ENCODE results near the gene KRT15. TPM values are rescaled to one million over a fixed set of nuclear protein-coding genes. Genes with fewer than 3 reads are reported as not detected.

KRT15 gene
- total RNA-seq, 1 donor from 2014 or later, result not detected

DNA sequence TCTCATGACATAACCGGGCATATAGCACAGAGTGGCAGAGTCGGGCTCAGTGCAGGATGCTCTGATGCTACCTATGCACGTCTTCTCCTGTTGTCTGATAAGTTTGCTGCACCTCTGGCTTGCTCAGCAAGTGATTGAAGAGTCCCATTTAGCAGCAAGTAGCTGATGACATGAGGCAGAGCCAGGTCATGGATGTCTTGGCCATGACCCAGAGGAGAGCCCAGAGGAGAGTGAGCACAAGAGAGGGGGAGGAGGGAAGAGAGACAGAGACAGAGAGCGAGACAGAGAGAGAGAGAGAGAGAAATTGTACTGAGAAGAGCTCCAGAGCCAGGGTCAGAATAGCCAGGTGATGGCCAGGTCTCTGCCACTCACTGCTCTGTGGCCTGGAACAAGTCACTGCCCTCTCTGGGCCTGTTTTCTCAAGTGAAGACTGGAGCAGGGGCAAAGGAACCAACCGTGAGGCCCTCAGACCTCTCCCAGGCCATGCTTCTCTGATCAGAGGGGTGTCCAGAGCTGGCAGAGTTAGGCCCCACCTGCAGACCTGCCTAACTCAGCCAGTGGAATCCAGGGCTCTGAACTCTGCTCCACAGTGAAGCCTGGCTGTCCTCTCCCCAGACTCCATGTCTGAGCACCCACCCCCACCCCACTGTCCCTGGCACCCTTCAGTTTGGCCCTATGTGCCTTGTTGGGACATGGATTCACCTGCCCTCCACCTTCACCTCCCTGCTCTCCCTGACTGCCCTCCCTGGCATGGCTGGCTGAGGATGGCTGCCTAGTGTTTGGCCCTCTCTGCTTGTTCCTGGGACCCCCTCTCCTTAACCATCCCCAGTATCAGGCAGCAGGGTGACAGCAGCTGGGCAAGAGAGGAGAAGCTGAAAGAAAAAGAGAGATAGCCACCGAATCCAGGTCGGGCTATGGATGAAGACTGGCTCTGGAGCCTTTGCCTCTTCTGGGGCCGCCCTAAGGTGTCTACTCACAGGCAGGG is 33.5 kb downstream of the KRT15 start:
- no peak for FAIRE-seq
- DNase-seq (ENCODE audit: low spot score in 2 of 2), result no peak

GRCh38 chr17:41483991-41484826 is 34.5 kb downstream of the KRT15 start:
- DNase-seq (ENCODE audit: low spot score in 2 of 2), result no peak
- no peak for FAIRE-seq

- FAIRE-seq, result no peak
Measured at GRCh38 chr17:41483531-41483930, 35.2 kb downstream of the KRT15 start.

GRCh38 chr17:41481036-41481435 is 37.7 kb downstream of the KRT15 start, which contains the start of gene KRT35:
Gene KRT35, minus strand, starts transcription at chr17:41481151. Its CDS starts 54 bp downstream, at chr17:41481097.
- no peak for DNase-seq (ENCODE audit: low spot score in 2 of 2)
- FAIRE-seq, result no peak

More at GRCh38 chr17:41483531-41483930, 35.2 kb downstream of the KRT15 start:
- DNase-seq (ENCODE audit: low spot score in 2 of 2), result no peak

GRCh38 chr17:41480581-41480980 is 38.1 kb downstream of the KRT15 start:
- FAIRE-seq, result no peak
- DNase-seq (ENCODE audit: low spot score in 2 of 2), result no peak

GRCh38 chr17:41480136-41480535 is 38.6 kb downstream of the KRT15 start:
- no peak for FAIRE-seq
- no peak for DNase-seq (ENCODE audit: low spot score in 2 of 2)

DNA sequence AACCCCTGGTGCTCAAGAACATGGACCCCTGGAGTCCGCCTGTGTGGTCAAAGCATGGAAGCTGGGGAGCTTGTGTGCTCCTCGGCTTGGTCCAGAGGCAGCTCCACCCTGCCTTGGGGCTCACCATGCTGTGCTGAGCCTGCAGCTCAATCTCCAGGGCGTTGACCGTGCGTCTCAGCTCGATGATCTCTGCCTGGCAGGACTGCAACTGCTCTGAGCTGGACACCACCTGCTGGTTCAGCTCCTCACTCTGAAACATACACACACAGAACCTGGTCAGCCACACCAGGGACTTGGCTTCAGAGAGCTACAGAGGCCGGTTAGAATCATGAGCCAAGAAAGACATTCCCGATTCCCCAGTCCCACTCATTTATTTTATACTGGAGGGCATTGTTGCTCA is 40.5 kb downstream of the KRT15 start:
- FAIRE-seq (no peak), DNase-seq (ENCODE audit: low spot score in 2 of 2) (no peak)

DNA sequence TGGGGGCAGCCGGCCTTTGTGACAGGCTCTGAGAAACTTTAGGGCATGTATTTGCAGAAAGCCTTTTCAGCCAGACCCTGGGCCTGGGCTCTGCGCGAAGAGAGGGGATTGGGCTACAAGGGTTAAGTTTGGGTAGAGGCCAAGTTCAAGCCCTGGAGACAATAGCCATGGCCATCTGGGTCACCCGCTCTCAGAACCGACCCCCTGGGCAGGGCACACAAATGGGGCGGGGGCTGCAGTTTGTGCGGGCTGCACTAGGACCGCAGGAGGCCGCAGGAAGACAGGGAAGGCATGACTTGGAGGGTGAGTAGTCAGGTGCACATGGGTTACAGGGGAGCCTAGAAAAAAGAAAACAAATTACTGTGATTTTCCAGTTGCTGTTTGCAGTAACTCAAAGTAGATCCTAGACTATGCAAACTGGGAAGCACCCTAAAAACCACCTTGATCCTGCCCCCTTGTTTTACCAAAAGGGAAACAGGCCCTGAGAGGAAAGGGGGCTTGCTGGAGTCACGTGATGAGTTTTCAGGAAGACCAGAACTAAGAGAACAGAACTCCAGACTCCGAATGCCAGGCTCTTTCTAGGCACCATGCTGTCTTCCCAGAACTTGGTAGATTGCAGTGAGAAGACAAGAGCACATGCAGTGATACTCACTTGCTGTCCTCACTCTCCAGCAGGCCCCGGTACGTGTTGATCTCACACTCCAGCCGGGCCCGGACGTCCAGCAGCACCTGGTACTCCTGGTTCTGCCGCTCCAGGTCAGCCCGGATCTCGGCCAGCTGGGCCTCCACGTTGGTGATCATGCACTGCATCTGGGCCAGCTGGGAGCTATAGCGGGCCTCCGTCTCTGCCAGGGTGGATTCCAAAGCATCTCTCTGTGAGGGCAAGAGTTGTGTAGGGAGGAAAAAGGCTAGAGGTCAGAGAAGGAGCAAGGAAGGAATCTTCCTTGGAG is 41.5 kb downstream of the KRT15 start:
- FAIRE-seq, result no peak
- DNase-seq (ENCODE audit: low spot score in 2 of 2), result no peak

DNA sequence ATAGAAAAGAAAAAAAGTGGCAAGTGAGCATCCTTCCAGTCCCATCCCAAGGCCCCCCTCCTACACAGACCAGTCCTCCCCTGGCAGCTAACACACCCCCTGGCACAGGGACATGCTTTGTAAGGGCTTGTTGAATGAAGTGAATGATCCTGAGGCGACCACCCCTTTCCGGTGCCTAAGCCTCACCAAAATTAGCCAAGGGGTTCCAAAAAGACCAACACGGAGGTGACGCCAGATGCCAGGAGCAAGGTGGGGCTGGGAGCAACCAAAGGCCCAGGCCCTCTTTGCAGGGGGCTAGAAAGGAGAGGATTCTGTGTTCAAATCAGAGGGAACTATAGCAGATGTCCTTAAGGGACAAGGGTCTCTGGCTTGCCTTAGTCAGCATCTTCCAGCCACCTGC is 43.3 kb downstream of the KRT15 start:
- no peak for DNase-seq (ENCODE audit: low spot score in 2 of 2)

DNA sequence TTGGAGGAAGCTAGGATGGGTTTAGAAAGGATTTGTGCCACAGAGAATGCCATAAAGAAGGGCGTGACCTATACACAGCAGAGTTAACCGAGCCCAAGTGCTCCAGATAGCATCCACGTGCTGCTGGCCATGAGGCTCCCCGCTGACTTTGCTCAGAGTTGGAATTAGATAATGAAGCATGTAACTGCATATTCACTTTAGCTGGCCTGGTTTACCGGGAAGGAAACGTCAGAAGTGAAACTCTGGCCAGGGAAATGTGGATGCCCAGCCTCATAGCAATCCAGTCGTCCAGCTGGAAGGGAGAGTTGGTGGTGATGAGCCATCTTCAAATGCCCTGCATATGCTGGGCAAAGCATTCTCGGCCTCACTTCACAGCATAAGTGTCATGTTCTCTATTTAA is 43.8 kb downstream of the KRT15 start:
- DNase-seq (ENCODE audit: low spot score in 2 of 2) (no peak), FAIRE-seq (no peak)

More for the DNA sequence above, 43.3 kb downstream of the KRT15 start:
- FAIRE-seq, result no peak

- DNase-seq (ENCODE audit: low spot score in 2 of 2), result no peak
- no peak for FAIRE-seq
Measured at GRCh38 chr17:41468346-41468745, 50.3 kb downstream of the KRT15 start.

DNA sequence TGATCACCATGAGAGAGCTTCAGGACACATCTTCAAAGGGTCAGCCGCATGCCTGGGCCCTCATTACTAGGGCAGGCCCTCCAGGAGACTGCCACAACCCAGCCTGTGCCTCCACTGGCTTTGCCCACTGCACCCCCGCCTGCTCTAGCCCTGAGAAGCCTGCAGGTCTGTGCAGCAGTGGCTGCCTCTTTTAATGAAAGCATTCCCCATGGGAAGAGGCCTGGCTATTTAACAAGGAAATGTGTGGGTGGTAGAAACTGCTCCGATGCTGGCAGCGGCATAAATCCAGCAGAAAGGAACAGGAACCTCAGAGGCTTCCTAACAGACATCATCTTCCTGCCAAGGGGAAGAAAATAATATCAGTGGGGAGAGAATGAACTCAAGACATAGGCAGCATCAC is 51.1 kb downstream of the KRT15 start:
- no peak for FAIRE-seq
- no peak for DNase-seq (ENCODE audit: low spot score in 2 of 2)

DNA sequence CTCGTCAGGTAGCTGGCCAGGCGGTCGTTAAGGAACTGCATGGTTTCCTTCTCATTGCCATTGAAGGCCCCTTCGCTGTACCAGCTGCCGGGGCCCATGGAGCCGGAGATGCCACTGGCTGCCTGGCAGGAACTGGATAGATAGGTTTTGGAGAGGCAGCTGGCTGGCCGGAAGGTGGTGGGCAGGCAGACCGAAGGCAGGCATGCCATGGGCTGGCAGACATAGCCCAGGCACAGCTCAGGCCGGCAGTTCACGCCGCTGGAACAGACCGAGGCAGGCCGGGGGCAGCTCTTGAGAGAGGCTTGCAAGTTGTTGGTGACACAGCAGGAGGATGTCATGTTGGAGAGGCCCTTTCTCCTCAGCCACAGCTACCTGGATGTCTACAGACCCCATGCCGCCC is 51.7 kb downstream of the KRT15 start, which contains the start of gene KRT32:
TSS of gene KRT32 (minus strand) at position 399 of the 400 bp plus-strand sequence. CDS start at position 338, 61 bp downstream.
- DNase-seq (ENCODE audit: low spot score in 2 of 2) (no peak), FAIRE-seq (no peak)

- peak in 1 of 2 donors; percentile 52 for DNase-seq (ENCODE audit: low spot score in 2 of 2)
Measured at GRCh38 chr17:41464682-41465081, 54.0 kb downstream of the KRT15 start.

GRCh38 chr17:41464173-41464572 is 54.5 kb downstream of the KRT15 start:
- no peak for DNase-seq (ENCODE audit: low spot score in 2 of 2)
- no peak for FAIRE-seq

More at GRCh38 chr17:41464682-41465081, 54.0 kb downstream of the KRT15 start:
- FAIRE-seq, result no peak

DNA sequence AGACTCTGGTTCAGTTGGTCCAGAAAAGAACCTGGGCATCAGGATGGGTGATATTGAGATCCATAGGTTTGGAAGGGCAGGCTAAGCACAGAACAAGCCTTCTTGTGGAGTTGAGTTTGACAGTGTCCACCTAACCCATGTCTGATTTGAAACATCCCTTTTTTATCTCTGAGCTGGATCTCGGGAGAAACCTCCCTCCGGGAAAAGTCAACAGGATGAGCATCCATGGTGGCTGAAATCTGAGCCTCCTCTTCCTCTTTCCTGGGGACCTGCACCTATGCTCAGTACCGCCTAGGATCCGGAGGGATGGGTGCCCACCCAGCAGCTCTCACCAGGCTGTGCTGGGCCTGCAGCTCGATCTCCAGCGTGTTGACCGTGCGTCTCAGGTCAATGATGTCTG is 54.9 kb downstream of the KRT15 start:
- DNase-seq (ENCODE audit: low spot score in 2 of 2), result no peak
- FAIRE-seq, result no peak

Data from frontal cortex (tissue), 4 donors.